HG03139 (cell line): ENCODE measurements around the gene AVPR1A.
"Not testable (repeated sequence)": the region's sequence is repeated elsewhere in the genome, so short reads cannot be mapped to it uniquely, and the experiment has no call there.

Experiments
- ATAC-seq: cut with Tn5 transposase; IDR thresholded peaks from one replicate; pipeline ENCODE4 v1.9.1; 2021; ENCODE audit not compliant: unreplicated experiment

Gene AVPR1A

GRCh38 chr12:63150713-63151622 is at the start of gene AVPR1A:
Gene AVPR1A, minus strand, starts transcription at chr12:63151201. Its CDS starts 365 bp downstream, at chr12:63150836.
- no peak for ATAC-seq

- ATAC-seq, result no peak
Measured at GRCh38 chr12:63196168-63196567, 45.2 kb upstream of the AVPR1A start.

DNA sequence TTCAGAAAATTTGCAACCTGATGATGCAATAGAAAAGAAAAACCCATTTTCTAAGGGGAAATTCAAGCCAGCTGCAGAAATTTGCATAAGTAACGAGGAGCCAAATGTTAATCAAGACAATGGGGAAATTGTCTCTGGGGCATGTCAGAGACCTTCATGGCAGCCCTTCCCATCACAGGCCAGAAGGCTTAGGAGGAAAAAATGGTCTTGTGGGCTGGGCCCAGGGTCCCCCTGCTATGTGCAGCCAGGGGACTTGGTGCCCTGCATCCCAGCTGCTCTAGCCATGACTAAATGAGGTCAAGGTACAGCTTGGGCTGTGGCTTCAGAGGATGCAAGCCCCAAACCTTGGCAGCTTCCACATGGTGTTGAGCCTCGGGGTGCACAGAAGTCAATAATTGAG is 28.2 kb upstream of the AVPR1A start:
- no peak for ATAC-seq

DNA sequence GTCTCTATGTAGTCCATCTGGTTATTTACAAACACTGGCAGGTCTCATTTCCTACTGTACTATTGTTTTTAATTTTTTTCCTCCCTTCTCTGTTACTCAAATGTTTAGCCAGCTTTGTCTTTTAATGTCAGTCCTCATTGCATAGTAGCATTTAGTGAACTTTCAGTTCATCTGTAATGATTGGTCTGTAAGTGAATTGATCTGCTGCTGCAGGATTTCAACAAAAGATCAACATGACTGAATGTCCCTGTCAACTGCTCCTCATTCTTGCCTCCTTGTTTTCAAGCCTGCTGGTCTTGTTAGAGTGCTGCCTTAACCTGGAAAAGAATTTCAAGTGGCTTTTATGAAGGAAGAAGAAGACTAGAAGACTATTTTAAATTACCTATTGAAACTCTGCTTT is 19.3 kb upstream of the AVPR1A start:
- ATAC-seq, result no peak

DNA sequence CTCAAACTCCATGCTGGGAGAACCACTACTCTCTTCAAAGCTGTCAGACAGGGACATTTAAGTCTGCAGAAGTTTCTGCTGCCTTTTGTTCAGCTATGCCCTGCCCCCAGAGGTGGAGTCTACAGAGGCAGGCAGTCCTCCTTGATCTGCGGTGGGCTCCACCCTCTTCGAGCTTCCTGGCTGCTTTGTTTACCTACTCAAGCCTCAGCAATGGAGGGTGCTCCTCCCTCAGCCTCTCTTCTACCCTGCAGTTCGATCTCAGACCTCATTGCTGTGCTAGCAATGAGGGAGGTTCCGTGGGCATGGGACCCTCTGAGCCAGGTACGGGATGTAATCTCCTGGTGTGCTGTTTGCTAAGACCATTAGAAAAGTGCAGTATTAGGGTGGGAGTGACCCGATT is 16.7 kb upstream of the AVPR1A start:
- not testable (repeated sequence) for ATAC-seq

DNA sequence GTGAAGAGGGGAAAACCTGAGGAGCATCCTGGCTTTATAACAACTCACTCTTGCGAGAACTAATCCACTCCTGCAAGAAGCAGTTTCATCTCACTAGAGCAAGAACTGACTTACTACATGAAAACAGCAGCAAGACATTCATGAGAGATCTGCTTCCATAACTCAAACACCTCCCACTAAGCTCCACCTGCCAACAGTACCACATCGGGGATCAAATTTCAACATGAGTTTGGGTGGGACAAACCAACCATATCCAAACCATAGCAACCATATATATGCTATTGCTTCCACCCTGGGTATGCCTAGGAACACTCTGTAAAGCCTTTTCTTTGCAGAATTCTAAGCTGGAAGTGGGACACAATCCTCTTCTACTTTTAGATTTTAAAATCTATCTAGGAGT is 13.9 kb upstream of the AVPR1A start:
- no peak for ATAC-seq

DNA sequence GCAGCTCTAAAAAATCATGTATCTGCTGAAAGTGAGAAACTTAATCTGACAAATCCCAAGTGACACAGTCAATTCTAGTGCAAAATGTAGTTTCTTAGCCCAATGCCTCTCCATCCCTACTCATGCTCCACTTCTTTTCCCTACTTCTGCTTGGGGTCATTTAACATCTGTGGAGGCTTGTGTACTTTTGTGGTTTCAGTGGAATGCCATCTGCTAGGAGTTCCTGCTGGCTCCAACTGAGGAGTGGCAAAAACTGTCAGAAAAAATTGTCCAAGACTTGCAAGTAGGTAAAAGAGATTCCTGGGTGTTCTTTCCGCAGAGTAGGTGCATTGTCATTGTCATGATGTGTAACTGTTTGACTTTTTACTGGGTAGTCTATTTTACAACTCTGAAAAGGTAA is 12.5 kb upstream of the AVPR1A start:
- no peak for ATAC-seq

DNA sequence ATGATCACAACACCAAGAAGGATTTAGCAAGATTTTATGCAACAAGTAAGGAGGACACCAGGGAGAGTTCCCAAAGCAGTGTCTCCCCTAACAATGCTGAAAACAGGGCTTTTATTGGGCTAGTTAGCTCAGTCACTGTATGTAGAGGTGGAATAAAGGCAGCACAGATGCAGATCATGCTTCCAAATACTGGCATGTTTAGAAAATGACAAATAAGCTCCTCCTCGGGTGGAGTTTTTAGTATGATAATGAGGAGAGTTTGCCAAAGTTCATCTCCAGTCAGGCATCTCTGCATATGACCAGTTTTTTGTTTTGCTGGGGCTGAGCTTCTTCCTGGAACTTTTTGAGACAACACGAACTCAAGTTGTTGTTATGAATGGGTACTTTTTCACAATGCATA is 4.4 kb upstream of the AVPR1A start:
- ATAC-seq, result no peak

GRCh38 chr12:63154560-63154959 is 3.6 kb upstream of the AVPR1A start:
- ATAC-seq, result no peak

GRCh38 chr12:63152321-63152700 is 1.3 kb upstream of the AVPR1A start:
- no peak for ATAC-seq

- peak; percentile 55 for ATAC-seq
Measured at GRCh38 chr12:63151623-63152320, 771 bp upstream of the AVPR1A start.

DNA sequence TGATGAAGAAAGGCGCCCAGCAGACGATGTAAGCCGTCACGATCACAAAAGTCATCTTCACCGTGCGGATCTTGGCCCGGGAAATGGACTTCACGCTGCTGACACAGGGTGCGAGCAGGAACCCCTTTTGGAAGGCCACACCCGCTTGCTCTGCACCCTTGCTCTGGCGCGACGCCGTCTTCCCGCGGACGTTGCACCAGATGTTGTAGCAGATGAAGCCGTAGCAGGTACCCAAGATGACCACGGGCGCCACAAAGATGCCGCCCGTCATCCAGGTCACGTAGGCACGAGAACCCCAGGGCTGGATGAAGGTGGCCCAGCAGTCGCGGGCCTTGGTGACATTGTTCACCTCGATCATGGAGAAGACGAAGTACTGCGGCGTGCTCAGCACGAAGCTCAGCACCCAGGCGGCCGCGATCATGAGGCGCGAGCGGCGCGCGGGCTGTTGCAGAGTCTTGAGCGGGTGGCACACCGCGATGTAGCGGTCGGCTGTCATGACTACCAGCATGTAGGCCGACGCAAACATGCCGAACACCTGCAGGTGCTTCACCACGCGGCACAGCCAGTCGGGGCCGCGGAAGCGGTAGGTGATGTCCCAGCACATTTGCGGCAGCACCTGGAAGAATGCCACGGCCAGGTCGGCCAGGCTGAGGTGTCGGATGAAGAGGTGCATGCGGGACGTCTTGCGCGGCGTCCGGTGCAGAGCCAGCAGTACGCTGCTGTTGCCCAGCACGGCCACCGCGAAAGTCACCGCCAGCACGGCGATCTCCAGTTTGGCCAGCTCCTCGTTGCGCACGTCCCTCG is 890 bp downstream of the AVPR1A start:
- ATAC-seq, result no peak

DNA sequence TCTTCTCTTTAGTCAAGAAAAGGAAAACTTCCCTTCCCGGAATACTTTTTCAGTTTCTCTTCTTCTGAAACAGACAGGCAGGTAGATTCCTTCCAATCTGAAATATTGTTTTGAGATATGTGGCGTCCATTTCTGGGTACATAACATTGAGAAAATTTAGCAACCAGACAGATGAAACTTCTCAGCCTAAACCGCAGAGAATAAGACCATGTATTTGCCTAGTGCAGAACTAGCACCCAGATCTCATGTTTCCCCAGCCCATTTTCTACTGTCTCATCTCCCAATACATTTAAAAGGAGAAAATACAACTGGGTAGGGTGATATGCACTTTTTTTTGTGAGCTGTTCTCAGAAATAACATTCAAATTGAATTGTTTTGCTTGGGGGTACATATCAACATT is 6.4 kb downstream of the AVPR1A start:
- ATAC-seq, result no peak

DNA sequence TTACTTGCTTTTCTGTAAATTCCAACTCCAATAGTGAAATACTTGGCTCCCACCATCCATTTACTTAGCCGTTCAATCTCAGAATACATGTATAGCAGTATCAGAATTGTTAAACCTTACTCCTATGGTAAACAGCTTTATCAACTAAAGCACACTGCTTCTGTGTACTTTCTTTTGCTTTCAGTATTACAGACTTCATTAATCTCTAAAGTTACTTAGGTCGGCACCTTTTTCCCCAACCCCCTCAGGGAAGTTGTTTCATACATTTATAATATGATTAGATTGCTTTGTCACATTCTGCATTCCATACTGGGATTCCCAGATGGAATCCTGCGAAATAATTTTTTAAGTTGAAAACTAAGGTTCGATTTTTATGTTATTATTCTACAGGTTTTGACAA is 12.5 kb downstream of the AVPR1A start:
- ATAC-seq, result no peak

- no peak for ATAC-seq
Measured at GRCh38 chr12:63133981-63134380, 17.0 kb downstream of the AVPR1A start.

DNA sequence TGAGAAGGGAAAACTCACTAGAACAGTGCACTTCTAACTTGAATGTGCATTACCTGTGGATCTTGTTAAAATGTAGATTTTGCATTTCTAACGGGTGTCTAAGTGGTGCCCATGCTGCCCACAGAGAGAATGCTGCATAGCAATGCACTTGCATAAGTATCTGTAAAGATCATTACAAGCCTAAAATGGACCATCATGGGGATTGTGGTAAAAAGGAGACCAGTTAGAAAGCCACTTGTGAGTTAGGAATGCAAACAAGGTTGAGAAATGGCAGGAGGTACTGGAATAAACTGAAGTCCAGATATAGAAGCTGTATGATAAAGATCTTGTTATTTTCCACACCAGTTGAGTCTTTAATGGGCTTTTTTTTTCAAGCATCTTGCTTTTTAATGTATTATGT is 18.8 kb downstream of the AVPR1A start:
- no peak for ATAC-seq

DNA sequence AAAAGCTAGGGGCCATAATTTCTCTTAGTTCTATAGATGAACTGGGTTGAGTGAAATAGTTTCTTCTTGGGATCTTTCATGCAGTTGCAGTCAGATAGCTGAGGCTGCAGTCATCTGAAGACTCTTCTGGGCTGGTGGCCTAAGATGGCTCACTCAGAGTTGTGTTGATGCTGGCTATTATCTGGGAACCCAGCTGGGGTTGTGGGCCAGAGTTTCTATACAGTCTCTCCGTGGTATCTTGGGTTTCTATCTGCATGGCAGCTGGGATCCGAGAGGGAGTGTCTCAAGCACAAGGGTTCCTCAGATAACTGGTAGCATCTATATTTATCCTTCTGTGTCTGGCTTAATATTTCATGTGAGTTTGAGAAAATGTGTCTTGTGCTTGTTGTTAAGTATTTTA is 21.1 kb downstream of the AVPR1A start:
- no peak for ATAC-seq

GRCh38 chr12:63124778-63125177 is 26.2 kb downstream of the AVPR1A start:
- ATAC-seq, result no peak

DNA sequence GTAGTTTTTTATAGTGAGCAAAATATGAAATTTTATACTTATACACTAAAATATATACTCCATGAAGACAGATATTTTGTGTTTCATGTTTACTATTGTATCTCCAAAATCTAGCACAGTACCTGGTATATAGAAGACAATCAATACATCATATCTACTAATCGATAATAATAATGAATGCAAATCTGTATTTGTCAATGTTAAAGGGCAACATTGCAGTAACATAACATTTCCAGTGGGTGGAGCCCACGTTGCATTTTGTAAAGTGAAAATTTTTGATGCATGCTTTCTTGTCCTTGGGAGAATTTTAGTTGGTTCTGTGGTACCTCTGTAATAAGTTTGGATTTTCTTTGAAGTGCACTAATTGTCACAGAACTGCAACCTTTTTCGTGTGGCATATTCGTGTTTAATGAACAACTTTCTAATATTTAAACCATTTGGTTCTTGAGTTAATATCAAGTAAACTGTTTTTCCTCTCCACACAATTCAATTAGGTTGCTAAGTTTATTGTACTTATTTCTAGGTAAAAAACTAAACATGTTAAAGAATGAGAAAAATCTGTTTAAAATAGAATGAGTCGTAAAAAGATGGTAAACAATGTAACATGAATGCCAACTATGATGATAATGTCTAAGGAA is 47.4 kb downstream of the AVPR1A start:
- ATAC-seq, result no peak

GRCh38 chr12:63101920-63102319 is 49.1 kb downstream of the AVPR1A start:
- no peak for ATAC-seq

- ATAC-seq, result no peak
Measured at GRCh38 chr12:63098851-63099250, 52.1 kb downstream of the AVPR1A start.
